ENCODE measurements around the gene ATG9B. TPM values are rescaled to one million over a fixed set of nuclear protein-coding genes. Genes with fewer than 3 reads are reported as not detected.
A peak's percentile ranks its signal among the peaks of the same experiment; 100 is the strongest.

Gene ATG9B
- total and polyA plus RNA-seq, 2 donors from 2014 or later: 0.19 TPM

- H3K9ac ChIP-seq (ENCODE audit: low read length in 3 of 3): no peak overlapping the region
- H3K27me3 ChIP-seq (ENCODE audit: control insufficient read depth, insufficient read depth, low read length): no peaks in the 10 kb centered on the region
- intact Hi-C loops (cut with DNase I): no loop called here
- H3K27ac ChIP-seq (ENCODE audit: low read depth in 2 of 2, low read length in 2 of 2): no peak overlapping the region
- no peaks in the 10 kb centered on the region for H3K9me3 ChIP-seq (ENCODE audit: control insufficient read depth in 2 of 3, insufficient read depth in 1 of 3, low read length in 3 of 3)
- H3K4me1 ChIP-seq (ENCODE audit: control insufficient read depth in 2 of 3, insufficient read depth in 2 of 3, low read depth in 1 of 3, low read length in 3 of 3): peaks cover 0 to 6% (median 0%) of the 10 kb centered on the region in 3 donors
- DNase-seq: peak in 1 of 5 donors; percentile 72
- no peak overlapping the region for H3K4me3 ChIP-seq (ENCODE audit: low read length in 3 of 3)
- no peak for FAIRE-seq
- no peak for TF ChIP-seq CTCF (IDR thresholded peaks at IDR 0.05; ENCODE audit: borderline replicate concordance, extremely low read depth, insufficient read depth)
- H3K36me3 ChIP-seq (ENCODE audit: control insufficient read depth in 2 of 3, insufficient read depth in 3 of 3, low read length in 3 of 3): peaks cover 2 to 46% (median 21%) of the 10 kb centered on the region in 3 donors
Observed at GRCh38 chr7:151066273-151066974, 42.1 kb upstream of the ATG9B start.

- TF ChIP-seq CTCF (IDR thresholded peaks at IDR 0.05; ENCODE audit: borderline replicate concordance, extremely low read depth, insufficient read depth): no peak
- H3K27me3 ChIP-seq (ENCODE audit: control insufficient read depth, insufficient read depth, low read length): no peaks in the 10 kb centered on the region
- H3K9me3 ChIP-seq (ENCODE audit: control insufficient read depth in 2 of 3, insufficient read depth in 1 of 3, low read length in 3 of 3): no peaks in the 10 kb centered on the region
- H3K27ac ChIP-seq (ENCODE audit: low read depth in 2 of 2, low read length in 2 of 2): no peak overlapping the region
- DNase-seq: no peak
- H3K4me1 ChIP-seq (ENCODE audit: control insufficient read depth in 2 of 3, insufficient read depth in 2 of 3, low read depth in 1 of 3, low read length in 3 of 3): peaks cover 0 to 14% (median 6%) of the 10 kb centered on the region in 3 donors
- FAIRE-seq: no peak
- H3K36me3 ChIP-seq (ENCODE audit: control insufficient read depth in 2 of 3, insufficient read depth in 3 of 3, low read length in 3 of 3): peaks cover 2 to 40% (median 21%) of the 10 kb centered on the region in 3 donors
- H3K9ac ChIP-seq (ENCODE audit: low read length in 3 of 3): no peak overlapping the region
- no peak overlapping the region for H3K4me3 ChIP-seq (ENCODE audit: low read length in 3 of 3)
- intact Hi-C loops (cut with DNase I): no loop called here
Observed at GRCh38 chr7:151065516-151065915, 41.2 kb upstream of the ATG9B start.

DNA sequence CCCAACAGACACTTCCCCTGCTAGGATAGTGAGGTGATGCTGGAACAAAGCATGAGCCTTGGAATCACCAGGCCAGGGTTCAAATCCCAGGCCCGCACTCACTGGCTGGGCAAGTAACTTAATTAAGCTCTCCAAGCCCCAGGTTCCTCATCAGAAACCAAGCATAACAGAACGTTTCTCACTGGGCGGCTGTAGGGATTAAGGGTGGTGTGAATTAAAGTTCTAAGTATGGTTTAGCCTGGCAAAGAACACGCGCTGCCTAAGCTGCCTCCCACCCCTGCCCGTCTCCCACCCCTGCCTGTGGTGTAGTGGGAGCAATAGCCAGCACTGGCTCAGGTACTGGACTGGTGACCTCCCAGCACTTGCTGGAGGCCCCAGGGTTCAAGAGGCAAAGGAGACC, 40.7 kb upstream of the ATG9B start:
- intact Hi-C loops (cut with DNase I): no loop called here
- H3K9me3 ChIP-seq (ENCODE audit: control insufficient read depth in 2 of 3, insufficient read depth in 1 of 3, low read length in 3 of 3): no peaks in the 10 kb centered on the region
- no peak overlapping the region for H3K9ac ChIP-seq (ENCODE audit: low read length in 3 of 3)
- no peak overlapping the region for H3K4me3 ChIP-seq (ENCODE audit: low read length in 3 of 3)
- H3K27me3 ChIP-seq (ENCODE audit: control insufficient read depth, insufficient read depth, low read length): no peaks in the 10 kb centered on the region
- peaks cover 2 to 35% (median 17%) of the 10 kb centered on the region in 3 donors for H3K36me3 ChIP-seq (ENCODE audit: control insufficient read depth in 2 of 3, insufficient read depth in 3 of 3, low read length in 3 of 3)
- TF ChIP-seq CTCF (IDR thresholded peaks at IDR 0.05; ENCODE audit: borderline replicate concordance, extremely low read depth, insufficient read depth): no peak
- no peak overlapping the region for H3K27ac ChIP-seq (ENCODE audit: low read depth in 2 of 2, low read length in 2 of 2)
- DNase-seq (no peak), FAIRE-seq (no peak)
- H3K4me1 ChIP-seq (ENCODE audit: control insufficient read depth in 2 of 3, insufficient read depth in 2 of 3, low read depth in 1 of 3, low read length in 3 of 3): peaks cover 0 to 19% (median 9%) of the 10 kb centered on the region in 3 donors
